GM21737 (cell line): ENCODE measurements around the gene SOHLH1.

ENCODE experiments used
- ATAC-seq: cut with Tn5 transposase; IDR thresholded peaks from one replicate; pipeline ENCODE4 v1.9.1; 2021; ENCODE audit warnings: mild to moderate bottlenecking, moderate library complexity; ENCODE audit not compliant: unreplicated experiment

SOHLH1 gene

DNA sequence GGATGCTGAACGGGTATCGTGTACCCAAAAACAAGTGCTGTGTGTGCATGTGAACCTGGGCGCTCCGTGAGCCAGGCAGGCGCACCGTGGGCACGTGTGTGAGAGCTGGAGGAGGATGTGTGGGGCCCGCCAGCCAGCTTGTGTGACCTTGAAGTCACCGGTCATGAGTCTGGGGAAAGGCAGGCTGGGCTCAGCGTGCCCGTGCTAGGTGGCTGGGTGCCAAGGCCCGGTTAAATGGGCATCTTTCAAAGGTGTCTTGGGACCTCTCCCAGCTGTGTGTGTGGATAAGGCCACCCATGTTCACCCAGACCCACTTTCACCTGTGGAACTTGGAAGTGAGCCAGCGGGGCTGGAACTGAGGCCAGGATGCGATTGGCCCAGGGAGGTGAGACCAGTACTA, 6.1 kb upstream of the SOHLH1 start:
- no peak for ATAC-seq

DNA sequence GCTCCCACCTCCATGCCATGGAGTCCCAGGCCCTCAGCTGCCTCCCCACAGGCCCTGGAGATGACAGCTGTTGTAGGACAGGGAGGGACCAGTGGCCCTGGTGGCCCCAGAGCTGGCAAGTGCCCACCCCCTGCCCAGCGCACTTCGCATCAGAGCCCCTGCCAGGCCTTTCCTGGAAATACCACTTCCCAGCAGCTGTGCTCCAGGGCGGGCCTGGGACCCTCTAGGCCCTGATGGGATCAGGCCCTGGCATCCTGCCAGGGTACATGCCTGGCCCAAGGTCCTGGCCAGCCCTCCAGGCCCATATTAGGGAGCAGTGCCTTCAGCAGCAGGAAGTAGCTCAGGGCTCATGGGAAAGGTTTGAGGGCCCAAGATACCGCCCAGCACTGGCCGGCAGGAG, 5.2 kb upstream of the SOHLH1 start:
- no peak for ATAC-seq

DNA sequence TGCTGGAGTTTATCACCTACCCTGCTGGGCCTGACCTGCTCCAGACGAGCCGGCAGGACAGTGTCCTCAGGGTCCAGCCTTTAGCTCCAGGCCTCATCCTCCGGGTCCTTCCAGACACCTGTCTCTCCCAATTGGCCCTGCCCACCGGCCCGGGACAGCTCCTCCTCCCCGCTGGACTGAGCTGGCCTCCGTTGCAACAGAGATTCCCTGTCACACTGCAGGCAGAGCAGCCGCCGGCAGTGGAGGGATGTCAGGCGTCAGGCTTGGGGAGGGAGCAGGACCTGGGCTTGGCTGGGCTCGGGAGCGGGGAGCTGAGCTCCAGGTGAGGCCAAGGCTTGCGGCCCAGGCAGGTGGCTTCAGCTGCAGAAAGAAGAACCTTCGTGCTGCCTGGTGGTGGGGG, 4.4 kb upstream of the SOHLH1 start:
- no peak for ATAC-seq

- ATAC-seq: no peak
These were observed 2.9 kb upstream of the SOHLH1 start, which contains the start of gene KCNT1 for GRCh38 chr9:135701959-135702721. TSS of gene KCNT1 (plus strand) at chr9:135702185. CDS start at chr9:135702259, 74 bp downstream.

- no peak for ATAC-seq
These were observed 2.0 kb upstream of the SOHLH1 start for GRCh38 chr9:135701067-135701958.

DNA sequence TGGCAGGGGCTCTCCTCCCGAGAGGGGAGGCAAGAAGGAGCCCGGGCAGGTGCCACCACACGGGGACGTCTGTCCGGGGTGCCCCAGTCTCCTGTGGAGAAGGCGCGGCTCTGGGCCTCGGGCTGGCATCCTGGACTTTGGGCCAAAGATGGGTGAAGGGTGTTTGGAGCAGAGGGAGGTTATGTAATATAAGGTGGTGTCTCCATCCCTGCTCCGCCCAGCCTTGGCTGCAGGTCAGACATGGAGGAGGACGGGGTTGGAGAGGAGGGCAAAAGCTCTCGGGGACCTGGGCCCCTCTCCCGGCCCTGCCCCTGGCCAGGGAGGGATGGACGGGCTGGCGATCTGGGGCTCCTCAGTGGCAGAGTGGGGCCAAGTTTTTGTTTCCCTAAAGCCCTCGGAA, 1.2 kb upstream of the SOHLH1 start:
- ATAC-seq: no peak

- ATAC-seq: no peak
These were observed 514 bp downstream of the SOHLH1 start for GRCh38 chr9:135698767-135699166.

DNA sequence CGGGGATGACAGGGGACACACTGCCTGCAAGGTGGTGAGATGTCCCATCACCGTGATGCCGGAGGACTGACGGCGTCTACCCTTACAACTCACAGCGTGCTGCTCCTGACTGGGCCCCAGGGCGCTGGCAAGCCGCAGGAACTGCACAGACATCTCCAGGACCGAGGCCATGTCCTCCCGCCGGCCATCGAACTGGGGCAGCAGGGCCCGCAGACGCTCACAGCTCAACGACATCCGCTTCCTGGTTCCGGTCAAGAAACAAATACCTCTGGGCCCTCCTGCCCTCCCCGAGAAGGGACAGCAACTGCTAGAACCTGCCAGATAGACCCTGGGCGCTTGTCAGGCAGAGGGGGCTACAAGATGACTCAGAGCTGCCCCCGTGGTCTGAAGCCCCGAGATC, 1.0 kb downstream of the SOHLH1 start:
- no peak for ATAC-seq

DNA sequence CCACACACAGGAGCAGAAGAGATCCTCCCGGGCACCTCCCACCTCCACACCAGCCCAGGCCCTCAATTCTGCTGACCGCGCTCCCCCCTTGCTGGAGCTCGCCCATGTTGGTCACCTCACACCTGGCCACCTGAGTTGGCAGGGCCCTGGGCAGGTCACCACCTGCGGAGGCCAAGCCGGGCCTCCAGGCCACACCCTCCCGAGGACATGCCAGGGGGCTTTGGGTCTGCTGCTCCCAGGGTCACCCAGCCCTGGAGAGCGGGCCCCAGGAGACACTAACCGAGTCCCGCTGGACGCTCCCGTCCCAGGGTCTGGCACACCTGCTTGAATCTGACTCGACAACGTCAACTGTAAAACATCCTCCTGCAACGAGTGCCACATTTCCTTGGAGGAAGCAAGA, 2.1 kb downstream of the SOHLH1 start:
- ATAC-seq: no peak

- ATAC-seq: no peak
These were observed 2.8 kb downstream of the SOHLH1 start for GRCh38 chr9:135696446-135696845.

GRCh38 chr9:135695642-135696041, 3.6 kb downstream of the SOHLH1 start:
- no peak for ATAC-seq

GRCh38 chr9:135695036-135695435, 4.2 kb downstream of the SOHLH1 start:
- no peak for ATAC-seq

DNA sequence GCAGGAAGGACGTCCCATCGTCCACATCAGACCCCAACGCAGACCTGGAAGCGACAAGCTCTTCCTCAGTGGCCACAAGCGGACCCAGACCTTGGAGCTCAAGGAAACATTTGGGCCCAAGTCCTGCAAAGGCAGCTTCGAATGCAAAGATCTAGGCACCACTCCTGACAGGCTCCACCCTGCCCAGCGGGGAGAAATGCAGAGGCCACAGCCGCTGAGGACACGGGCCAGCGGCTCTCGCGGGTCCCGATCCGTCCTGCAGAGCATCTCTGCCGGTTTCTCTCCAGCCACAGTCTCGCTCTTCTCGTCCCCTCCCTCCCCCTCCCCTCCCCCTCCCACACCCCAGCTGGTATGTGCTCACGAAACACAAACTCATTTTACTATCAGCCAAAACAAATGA, 4.9 kb downstream of the SOHLH1 start:
- no peak for ATAC-seq

DNA sequence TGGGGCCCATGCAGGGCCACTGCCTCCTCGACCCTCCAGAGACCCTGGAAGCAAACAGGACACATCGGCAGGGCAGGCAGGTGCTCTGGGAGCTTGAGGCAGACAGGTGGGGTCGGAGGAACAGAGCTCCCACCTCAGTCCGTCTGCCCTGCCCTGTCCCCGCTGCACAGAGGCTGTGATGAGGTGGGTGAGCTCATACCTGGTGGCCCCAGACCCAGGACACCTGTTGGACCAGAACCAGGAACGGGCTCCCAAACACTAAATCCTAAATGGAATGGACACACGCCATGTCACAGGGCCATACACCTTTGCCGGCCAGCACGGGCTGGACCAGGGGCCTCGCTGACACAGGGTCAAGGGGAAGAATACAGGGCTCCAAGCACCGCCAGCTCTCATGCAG, 5.5 kb downstream of the SOHLH1 start:
- no peak for ATAC-seq

- no peak for ATAC-seq
These were observed 6.0 kb downstream of the SOHLH1 start for GRCh38 chr9:135693265-135693664.

DNA sequence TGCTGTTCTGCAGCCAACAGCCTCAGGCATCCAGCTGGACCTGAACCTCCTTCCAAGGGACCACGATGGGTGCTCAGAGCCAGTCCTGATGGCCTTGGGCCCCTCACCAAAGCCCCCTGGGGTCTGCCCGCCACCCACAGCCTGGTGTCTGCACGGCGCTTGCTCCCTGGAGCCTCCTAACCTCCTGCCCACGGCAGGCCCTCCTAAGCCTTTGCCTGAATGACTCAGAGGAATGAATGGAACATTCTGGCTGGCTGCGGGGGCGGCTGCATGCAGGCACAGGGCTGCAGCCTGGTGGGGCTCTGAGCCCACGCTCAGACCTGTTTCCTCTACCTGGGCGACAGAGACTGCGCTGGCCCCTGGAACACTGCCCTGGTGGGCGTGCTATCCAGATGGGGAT, 6.9 kb downstream of the SOHLH1 start:
- ATAC-seq: no peak

GRCh38 chr9:135690836-135691570, 8.3 kb downstream of the SOHLH1 start:
- ATAC-seq: no peak

- ATAC-seq: no peak
These were observed 10.3 kb downstream of the SOHLH1 start for GRCh38 chr9:135689011-135689410.

DNA sequence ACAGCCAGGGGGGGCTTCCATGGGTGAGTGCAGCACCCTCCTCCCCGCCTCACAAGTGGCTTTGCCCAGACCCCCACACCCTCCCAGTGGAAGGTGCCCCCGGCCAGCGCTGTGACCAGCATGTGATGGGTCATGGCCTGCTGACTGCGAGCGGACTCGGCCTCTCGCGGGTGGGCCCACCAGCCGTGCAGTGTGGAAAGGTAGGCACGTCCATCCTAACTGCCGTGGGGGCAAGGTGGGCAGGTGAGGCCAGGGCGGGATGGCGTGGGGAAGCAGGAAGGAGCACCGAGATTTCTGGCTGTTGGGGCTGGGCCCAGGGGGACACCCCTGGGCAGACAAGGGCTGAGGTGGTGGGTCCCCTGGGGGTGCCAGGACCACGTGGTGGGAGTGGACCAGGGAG, 12.1 kb downstream of the SOHLH1 start:
- no peak for ATAC-seq

- ATAC-seq: no peak
These were observed 14.6 kb downstream of the SOHLH1 start for GRCh38 chr9:135684691-135685090.

DNA sequence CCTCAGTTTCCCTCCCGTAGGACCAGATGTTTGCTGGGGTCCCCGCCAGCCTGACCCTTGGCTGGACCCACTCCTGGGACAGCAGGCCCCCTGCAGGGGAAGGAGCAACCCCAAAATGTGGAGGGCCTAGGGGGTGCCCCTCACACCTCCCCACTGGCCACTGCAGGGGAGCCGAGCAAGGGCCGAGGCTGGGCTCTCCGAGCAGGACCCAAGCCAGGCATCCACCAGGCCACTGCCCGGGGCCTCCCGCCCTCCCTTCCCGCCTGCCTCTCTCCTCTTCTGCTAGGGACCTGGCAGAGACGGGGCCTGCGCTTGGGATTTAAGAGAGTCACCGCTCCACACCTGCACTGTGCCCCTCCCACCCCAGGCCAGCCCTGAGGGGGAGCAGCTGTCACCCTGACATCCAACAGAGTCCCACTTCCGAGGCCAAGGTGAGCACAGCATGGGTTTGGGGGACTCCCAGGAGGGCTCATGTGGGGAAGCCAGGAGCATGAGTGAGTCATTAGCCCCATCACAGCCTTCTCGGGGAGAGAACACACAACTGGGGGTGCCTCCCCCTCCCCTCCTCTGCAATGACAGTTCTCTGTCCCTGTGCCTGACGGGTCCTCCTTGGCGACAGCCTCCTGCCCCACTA, 15.8 kb downstream of the SOHLH1 start:
- no peak for ATAC-seq
